NCI-H2029 treated with DMSO at 0.1 percent for 48 hours (cell line): Measurements from ENCODE around the gene TNRC6A.
"Not testable (repeated sequence)": the region's sequence is repeated elsewhere in the genome, so short reads cannot be mapped to it uniquely, and the experiment has no call there.

Experiments used
- DNase-seq: peaks from one replicate; lab custom pipeline; 2025; lab: John Stamatoyannopoulos, UW

TNRC6A gene

DNA sequence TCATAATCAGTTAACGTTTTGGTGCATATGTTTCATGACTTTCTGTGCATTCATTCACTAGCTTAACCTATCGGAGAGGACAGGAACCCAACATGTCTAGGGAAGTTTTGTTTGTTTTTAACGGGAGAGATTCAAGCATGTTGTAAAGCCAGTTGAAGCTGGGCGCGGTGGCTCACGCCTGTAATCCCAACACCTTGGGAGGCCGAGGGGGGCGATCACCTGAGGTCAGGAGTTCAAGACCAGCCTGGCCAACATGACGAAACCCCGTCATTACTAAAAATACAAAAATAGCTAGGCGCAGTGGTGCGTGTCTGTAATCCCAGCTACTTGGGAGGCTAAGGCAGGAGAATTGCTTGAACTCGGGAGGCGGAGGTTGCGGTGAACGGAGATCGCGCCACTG lies 1.4 kb upstream of the TNRC6A start:
- DNase-seq = no peak

DNA sequence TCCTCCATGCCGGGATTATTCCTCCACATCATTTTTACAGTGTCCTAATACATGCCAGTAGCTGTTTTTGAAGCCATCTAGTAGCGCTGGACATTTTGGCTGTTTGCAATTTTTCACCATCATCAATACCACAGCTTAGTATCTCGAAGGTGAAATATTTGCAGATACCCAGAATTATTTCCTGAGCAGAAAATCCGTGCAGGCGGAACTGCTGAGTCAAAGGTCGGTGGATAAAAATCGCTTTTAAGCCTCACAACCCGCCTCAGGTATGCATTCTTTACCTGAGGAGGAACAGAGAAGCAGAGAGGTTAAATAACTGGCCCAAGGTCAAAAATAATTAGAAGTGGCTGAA lies 584 bp upstream of the TNRC6A start:
- no peak for DNase-seq

- no peak for DNase-seq
These were observed 732 bp downstream of the TNRC6A start for GRCh38 chr16:24729951-24730815.

DNA sequence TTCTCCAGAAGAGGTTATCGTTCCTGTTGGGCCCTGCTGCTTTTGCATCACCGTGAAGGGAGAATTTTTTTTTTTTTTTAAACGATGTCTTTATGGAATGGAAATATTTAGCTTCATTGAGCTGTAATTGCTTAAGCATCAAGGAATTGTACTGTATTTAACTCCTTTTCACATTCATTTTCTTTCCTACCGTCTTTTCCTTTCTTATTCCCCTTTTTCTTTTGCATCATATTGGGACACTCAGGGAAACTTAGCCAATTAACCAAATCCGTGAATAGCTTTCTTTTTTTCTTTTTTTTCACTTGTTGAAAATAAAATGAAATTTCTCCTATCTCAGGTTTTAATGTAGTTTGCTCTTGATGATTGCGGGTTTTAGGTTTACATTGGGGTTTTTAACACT lies 1.5 kb downstream of the TNRC6A start:
- no peak for DNase-seq

DNA sequence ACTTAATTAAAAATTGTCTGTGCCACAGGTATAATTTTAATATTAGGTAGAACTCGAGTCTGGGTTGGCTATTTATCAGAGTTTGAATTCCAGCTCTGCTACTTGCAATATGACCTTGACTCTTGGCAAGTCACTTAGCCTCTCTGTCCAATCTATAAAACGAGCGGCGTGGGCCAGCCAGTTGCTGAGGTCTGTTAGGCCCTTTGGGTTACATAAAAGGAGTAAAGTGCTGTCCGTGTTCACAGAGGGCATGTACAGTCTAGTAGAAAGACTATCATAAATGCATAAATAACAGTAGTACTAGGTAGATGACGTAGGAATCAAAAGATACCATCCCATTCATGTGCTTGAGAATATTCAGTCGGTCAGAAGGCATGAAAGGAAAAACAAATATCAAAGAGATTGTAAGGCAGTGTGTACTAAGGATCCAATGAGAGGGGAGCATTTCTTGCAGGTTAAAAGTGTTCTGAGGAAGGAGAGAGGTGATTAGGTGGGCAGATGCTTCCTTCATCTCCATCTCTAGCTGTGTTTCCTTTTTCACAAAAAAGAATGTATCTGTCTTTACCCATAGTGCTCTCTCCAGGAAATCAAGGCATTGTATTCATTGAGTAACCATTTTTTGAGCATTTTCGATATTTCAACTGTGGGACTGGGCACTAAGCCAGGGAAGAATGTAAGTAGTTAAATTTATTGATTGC lies 2.4 kb downstream of the TNRC6A start:
- no peak for DNase-seq

DNA sequence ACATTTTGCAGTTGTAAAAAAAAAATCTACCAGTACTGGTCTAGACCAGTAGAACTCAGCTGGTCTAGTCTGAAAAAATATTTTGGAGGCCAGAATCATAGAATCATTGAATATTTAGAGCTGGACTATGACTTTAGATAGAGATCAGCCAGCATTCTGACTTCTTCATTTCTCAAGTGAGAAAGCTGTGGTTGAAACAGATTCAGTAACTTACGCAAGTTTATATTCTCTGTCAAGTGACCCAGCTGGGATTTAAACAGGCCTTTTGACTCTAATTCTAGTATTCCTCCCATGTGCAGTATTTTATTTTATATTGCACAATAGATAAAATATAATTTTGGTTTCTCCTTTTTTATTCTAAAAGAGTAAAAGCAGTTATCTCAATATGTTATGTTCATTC lies 4.9 kb downstream of the TNRC6A start:
- DNase-seq = no peak

DNA sequence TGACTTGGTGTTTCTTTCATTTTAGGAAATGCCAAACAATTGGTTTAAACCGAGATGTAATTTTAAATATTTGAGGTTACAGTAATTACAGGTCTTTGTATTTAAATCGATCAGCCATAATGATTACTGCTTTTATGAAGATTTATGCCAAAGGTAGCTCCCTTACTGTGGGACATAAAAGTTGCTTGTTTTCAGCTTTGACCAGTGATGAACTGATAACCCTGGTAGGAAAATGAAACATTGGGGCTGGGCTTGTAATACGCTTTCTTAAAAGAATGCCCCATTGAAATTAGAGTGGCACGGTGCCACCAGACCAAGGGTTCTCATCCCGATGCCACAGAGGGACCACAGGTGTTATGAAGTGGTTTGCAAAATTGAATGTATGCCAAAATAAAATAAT lies 7.3 kb downstream of the TNRC6A start:
- no peak for DNase-seq

DNA sequence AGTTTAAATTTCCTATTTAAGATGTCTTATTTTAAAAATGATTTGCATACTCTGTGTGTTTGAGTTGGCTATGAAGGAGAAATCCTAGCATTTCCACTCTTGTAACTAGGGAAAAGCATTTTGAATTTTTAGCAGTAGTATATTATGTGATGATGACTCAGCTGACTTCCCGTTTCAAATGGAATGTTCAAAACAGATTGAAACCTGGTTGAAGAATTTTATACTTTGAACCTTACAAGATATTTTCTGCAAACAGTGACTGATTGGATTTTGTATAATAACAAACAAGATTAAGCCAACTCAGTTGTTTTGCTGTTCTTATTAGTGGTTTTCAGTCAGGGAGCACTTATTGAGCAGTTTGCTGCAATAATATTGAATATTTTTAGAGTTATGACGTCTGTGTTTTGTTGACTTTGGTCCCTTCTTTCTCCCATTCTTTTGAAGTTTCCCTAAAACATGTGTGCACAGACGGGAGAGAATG lies 8.0 kb downstream of the TNRC6A start:
- DNase-seq = no peak

DNA sequence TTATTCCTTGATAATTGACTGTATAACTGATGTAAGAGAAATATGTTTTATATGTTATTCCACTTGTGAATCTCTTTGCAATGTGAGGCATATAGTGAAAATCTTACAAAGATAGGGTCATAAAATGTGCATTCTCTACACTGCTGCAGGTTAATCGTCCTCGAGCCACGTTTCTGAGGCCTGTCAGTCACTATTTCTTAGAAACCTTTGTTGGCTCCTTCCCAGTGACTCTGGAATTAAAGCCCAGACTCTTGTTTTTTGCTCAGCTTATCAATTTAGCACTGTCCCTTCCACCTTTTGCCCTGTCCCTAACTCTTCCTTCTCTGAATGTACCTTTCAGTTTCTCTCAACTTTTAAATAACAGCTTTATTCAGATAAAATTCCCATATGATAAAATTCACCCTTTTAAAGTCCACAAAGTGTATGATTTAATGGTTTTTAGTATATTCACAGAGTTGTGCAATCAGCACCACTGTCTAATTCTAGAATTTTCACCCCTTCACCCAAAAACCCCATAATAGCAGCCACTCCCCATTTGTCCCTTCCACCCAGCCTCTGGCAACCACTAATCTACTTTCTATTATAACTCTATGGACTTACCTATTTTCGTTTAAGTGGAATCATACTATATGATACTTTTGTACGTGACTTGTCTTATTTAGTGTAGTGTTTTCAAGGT lies 8.6 kb downstream of the TNRC6A start:
- DNase-seq = no peak

- no peak for DNase-seq
These were observed 9.4 kb downstream of the TNRC6A start for GRCh38 chr16:24738895-24739294.

- no peak for DNase-seq
These were observed 12.4 kb downstream of the TNRC6A start for GRCh38 chr16:24741862-24742261.

- DNase-seq = not testable (repeated sequence)
These were observed 13.2 kb downstream of the TNRC6A start for GRCh38 chr16:24742610-24743009.

- DNase-seq = no peak
These were observed 15.9 kb downstream of the TNRC6A start for GRCh38 chr16:24745391-24745790.

- no peak for DNase-seq
These were observed 16.3 kb downstream of the TNRC6A start for GRCh38 chr16:24745791-24746190.

DNA sequence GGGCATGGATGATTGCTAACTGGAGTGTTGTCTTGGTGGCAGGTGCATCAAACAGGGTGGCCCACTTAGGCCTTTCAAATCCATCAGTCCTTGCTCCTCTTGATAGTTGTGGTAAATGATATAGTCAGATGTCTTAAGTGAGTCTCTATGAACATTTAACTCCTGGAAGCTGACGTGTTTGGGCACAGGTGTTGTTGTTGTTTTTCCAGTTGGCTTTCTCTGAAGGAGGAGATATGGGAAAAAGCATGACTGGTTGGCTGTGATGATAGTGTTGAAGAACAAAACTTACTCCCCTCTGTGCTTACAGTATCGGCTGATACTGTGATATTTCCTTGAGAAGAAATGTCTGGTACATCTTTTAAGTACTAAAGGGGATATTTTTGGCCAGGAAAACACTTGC lies 18.0 kb downstream of the TNRC6A start:
- DNase-seq = no peak

- DNase-seq = no peak
These were observed 18.8 kb downstream of the TNRC6A start for GRCh38 chr16:24748242-24748641.

- DNase-seq = no peak
These were observed 19.9 kb downstream of the TNRC6A start for GRCh38 chr16:24749310-24749709.

- not testable (repeated sequence) for DNase-seq
These were observed 20.4 kb downstream of the TNRC6A start for GRCh38 chr16:24749872-24750271.

DNA sequence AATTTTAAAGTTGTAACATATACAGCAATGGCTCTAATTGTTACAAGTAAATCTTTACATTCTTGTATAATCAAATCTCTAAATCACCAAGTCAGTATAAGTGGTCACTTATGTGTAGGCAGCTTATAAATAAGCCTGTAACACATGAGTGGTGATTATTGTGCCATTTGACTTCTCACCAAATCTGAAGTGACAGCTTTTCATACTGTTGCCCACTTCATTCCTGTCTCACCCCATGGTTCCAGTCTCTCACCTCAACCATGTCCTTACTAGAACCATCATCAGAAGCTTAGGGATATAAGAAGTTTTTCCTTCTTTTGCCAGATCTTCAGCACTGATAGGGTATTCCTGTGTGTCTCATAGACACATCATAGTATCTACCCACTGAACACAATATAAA lies 23.5 kb downstream of the TNRC6A start:
- DNase-seq = peak; percentile 35

- DNase-seq = peak; percentile 63
These were observed 24.0 kb downstream of the TNRC6A start for GRCh38 chr16:24753437-24753836.

DNA sequence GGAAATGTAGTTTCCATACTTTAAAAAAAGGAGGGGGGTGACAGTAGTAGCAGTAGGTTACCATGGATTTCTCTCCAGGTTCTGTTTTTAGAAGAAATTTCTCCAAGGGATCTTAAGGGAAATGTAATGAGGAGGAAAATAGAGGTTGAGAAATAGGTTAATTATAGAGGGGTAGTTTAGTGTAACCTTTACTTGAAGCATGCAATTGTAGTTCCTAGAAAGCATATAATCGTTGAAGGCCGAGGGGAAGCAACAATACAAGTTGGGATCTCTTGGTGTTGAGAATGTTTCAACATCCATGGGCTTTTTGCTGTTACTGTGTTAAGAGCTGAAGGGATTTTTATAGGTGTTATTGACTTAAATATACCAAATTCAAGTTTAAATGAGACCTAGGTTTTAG lies 25.1 kb downstream of the TNRC6A start:
- no peak for DNase-seq

GRCh38 chr16:24755201-24755874 lies 25.9 kb downstream of the TNRC6A start:
- no peak for DNase-seq
